Ammon's horn (tissue), 1 donor: ENCODE results near the gene TPPP.

ENCODE experiments used
- DNase-seq: peaks from one replicate; pipeline ENCODE4 v3.0.0-alpha.2; 2016; ENCODE audit warnings: low spot score

Gene TPPP

DNA sequence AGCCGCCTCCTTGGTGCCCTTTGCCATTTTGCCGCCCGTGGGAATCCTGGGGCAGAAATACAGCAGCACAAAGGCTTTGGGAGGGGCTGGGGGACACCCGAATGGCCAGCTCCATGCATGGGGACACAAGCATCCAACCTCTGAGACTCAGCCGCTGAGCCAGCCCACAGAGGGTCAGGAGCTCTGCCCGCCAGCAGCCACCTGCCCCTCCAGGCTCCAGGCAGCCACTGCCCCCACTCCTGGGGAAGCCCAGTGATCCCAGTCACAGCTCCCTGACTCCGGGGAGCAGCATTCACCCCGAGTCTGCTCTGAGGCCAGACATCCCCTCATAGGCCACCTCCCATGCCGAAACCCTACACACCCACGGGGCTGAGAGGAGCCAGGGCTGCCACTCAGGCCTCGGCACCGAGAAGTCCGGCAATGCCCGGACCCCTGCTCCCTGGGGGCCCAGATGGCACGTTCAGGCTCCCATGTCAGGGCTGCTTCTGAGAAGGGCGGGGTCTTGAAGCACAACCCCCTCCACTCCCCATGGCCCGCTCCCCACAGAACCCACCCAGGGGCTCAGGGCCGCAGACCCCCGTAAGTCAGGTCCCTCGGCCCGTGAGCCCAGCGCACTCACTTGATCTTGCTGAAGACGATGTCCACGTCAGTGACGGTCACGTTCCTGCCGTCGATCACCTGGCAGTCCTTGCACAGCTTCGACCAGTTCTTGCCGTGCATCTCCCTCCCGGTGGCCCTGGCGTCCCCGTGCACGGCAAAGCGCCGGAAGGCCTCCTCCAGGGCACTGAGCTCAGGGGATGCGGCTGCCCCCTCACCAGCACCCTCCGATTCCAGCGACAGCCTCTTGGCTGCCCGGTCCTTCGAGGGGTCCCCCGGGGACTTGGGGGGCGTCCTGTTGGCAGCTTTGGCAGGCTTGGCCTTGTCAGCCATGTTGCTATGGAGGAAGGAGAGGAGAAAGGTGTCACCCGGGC lies 15.7 kb downstream of the TPPP start:
- no peak for DNase-seq

DNA sequence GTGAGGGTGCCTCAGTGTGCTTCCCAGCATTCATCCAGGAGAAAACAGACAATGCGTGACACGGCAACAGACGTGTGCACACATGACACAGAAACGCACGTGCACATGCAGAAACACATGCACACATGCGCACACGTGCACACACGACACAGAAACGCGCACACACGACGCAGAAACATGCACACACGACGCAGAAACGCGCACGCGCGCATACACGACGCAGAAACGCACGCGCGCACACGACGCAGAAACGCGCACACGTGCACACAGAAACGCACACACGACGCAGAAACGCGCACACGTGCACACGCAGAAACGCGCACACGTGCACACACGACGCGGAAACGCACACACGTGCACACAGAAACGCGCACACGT lies 16.5 kb downstream of the TPPP start:
- DNase-seq = no peak

DNA sequence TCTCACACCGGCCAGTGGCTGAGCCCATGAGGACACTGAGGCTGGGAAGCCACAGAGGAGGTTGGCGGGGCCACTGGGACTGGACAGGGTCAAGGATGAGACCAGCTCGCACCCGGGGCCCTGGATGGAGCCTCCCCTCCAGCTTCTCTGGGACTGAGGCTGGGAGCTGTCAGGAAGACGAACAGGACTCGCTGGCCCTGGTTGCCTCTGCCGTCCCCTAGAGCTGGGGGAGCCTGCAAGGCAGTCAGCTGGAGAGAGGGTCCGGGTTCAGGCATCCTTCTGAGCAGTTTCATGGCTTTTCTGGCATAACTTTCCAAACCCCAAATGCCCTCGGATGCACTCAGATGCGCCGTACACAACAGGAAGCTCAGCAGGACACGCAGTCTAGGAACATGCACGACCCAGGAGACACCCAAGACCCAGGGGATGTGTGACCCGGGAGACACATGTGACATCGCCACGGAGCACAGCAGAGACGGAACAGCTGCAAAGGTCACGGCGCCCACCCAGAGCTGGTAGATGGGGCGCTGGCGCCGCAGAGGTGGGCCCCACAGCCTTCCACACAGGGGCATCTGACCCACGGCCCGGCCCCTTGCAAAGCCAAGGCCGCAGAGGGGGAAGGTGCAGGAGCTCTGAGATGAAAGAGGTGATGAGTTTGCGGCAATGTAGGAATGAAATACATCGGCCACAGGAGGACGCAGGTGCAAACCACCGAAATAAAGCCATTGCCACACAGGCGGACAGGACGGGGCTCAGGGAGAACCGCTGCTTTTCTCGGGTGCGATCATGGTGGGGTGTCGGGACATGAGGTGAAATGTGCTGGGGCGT lies 17.1 kb downstream of the TPPP start:
- DNase-seq = no peak

GRCh38 chr5:675111-675870 lies 17.9 kb downstream of the TPPP start:
- no peak for DNase-seq

DNA sequence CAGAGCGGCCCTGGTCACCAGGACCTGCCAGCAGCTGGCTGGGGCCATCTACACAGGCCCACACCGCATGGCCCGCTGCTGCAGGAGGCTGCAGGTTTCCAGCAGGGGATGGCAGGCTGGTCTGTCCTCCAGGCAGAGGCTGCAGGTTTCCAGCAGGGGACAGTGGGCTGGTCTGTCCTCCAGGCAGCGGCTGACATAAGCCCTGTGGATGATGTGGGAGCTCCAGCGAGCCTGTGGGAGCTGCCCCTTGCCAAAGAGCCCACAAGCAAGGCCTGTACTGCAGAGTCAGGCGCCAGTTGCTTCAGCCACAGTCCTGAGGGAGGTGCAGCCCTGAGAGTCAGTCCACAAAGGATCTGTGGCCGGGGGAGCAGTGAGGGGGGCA lies 18.5 kb downstream of the TPPP start:
- peak; percentile 64 for DNase-seq

DNA sequence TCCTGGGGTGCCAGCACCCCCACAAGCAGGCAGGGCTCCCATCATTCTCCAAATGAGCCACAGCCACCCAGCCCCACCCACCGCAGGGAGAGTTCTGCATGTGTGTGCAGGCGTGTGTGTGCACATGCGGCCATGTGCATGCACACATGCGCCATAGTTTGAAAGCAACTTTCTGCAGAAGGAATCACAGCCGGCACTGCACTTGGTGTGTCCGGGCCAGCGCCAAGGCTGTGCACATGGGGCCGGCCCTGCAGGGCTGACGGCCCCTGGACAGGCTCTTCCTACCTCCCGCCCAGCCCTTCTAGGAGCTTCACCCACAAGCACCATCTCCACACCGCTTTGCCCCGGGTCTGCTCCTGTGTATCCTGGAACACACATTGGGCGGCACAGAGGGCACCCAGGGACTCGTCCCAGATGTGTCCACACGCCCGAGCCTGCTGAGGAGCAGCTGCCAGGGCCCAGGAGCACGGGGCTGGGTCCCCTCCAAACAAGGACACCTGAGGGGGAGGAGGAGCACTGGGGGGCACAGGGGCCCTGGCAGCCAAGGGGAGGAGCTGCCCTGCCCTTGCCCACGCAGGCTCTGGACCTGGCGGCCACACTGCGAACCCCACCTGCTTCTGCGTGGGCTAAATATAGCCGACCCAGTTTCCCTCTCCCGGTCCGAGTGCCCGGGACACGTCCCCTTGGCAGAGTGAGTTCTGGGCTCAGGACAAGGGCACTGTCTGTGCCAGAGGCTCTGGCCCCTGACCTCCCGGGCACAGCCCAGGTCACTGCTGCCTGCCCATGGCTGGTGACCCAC lies 19.1 kb downstream of the TPPP start:
- DNase-seq = no peak

DNA sequence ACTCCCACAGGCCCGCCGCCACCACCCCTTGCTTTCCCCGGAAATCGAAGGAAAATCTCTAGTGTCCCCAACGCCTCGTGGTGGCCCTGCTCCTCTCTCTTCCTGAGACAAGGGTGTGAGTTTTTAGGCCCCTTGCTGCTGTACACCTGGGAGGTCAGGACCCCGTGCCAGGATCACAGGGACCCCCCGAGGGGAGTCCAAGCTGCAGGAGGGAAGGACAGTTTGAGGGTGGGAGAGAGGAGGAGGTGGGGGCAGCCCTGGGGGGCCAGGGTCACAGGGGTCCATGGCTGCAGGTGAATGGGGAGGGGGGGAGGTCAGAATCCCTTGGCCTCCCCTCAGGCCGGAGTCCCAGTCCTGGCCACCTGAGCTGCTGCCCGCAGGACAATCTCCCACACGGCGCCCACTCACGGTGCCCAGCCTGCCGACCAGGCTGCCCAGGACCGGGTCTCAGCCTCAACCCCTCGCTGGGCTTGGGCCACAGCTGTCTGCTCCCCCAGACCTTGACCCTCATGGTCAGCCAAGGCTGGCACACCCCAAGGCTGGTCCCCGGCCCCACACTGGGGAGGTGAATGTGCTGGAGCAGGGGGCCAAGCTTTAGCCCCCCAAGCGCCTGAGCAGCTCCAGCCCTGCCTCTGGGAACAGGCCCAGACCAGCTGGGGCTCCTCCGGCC lies 19.9 kb downstream of the TPPP start:
- DNase-seq = no peak

DNA sequence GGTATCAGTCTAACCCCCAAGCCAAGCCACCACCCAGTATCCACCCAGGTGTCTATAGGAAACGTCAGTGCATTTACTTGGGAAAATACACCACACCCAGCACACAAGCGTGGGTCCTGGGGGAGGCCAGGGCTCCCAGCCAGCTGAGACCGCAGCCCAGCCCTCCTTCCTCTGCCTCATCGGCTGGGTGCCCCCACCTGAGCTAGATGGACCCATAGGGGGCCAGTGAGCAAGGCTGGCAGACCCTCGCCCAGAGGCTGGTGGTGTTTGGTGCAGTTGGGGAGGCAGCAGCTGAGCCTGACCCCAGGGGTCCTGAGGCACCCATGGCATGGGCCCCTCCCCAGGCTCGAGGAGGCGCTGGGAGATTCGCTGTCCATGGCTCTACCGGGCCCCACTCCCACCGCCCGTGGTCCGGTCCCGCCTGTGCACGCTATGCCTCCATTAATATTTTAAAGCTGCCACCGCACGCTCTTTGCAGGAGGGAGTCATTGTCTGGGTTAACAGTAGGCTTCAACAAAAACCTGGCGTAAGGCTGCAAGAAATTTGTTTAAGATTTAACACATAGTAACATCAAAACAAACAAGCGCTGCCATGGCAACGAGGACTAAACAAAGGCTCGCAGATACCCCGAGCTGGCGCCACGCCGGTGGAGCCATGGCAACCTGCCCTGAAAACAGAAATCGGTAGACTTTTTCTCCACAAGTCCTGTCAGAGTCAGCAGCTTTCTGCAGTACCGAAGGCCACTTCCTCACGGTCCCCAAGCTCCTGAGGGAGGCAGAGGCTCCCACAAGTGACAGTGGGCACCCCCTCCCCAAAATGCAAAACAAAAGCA lies 20.6 kb downstream of the TPPP start:
- peak; percentile 79 for DNase-seq

GRCh38 chr5:671459-672328 lies 21.5 kb downstream of the TPPP start:
- peak; percentile 90 for DNase-seq

- no peak for DNase-seq
Observed at GRCh38 chr5:670396-671270, 22.5 kb downstream of the TPPP start.

DNA sequence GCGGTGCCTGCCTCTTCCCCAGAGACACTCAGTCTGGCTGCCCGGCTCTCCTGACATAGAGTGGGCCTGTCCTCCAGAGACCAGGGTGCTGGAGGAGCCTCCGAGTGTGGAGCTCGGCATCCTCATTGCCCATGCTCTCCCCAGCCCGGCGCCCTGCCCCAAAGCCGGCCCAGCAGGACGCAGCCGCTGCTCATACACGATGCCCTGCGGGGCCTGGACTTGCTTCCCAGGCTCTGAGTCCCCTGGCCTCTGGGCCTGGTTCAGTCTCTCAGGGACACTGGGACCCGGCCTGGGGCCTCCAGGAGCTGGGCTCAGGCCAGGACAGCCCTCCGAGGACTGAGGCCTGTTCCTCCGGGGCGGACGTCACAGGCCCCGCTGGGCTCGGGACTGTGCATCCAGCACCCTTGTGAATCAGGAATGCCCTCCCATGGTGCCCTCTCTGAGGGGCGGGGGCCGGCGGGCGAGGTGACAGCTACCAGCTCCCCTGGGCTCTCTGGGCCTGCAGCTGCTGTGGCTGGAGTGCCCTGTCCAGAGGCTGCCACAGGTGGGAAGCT lies 23.2 kb downstream of the TPPP start:
- DNase-seq = no peak

GRCh38 chr5:669111-669841 lies 23.9 kb downstream of the TPPP start:
- DNase-seq = peak; percentile 98

DNA sequence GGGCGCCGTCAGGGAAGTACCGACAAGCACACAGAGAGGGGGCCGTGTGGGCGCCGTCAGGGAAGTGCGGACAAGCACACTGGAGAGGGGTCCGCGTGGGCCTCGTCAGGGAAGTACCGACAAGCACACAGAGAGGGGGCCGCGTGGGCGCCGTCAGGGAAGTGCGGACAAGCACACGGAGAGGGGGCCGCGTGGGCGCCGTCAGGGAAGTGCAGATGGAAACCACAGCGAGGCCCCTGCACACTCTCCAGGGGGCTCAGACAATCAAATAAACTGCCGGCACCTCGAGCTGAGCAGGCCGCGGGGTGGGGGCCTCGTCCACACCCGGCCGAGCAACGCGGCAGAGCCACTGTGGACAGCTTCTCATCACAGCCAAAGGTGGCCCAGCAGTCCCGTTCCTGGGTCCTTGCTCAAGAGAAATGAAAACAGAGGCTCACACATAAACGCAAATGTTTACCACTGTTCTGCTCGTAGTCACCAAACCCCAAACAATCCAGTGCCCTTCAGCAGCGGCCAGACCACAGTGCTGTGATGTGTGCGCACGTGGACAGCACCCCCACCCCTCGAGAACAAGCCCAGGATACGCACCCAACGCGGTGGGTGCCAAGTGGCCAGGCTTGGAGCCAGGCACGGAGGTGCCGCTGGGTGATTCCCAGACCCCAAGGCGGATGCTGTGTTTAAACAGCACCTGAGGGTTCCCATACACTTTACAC lies 24.7 kb downstream of the TPPP start:
- DNase-seq = peak; percentile 75

DNA sequence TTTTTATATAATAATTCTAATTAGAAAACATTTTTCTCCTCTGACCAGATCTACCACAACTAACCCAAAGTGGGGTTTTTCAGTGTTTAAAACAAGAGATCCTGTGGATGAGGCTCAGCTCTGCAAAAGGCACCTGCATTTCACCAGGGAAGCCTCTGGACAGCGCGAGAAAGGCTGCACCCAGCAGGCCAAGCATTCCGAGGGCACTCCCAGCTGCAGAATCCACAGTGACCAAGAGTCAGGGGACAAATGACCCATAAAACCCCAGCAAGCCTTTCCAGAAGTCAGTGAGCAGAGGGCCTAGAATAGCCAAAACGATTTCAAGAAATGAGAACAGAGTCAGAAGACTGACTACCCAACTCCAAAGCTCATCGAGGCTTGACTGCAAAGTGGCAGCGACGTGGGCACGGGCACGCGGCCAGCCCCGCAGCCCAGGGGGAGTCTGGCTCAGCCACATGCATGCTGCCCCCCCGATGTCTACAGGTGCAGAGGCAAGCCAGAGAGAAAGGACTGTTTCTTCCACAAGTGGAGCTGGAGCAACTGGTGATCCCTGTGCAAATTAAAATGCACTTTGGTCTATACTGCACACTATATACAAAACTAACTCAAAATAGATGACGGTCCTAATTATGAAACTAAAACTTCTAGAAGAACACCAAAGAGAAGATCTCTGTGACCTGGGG lies 26.2 kb downstream of the TPPP start:
- no peak for DNase-seq

- DNase-seq = no peak
Observed at GRCh38 chr5:665956-666711, 27.0 kb downstream of the TPPP start.
